Measurements from ENCODE around the gene TTC3. TPM values are rescaled to one million over a fixed set of nuclear protein-coding genes. Genes with fewer than 3 reads are reported as not detected.

Gene TTC3
- total and polyA plus RNA-seq, 2 of the 13 experiments (the other 11 are each of a cell fraction or from before 2014, with no cell fraction given), result 55.7 to 108 TPM

- TF ChIP-seq MYPOP (CRISPR knock-in tag; IDR thresholded peaks at IDR 0.05), result no peak
- no peak for TF ChIP-seq MIER2 (CRISPR knock-in tag; IDR thresholded peaks at IDR 0.05)
- no peak for TF ChIP-seq JDP2 (CRISPR knock-in tag; IDR thresholded peaks at IDR 0.05; ENCODE audit: borderline replicate concordance)
- TF ChIP-seq NR2F6 (IDR thresholded peaks at IDR 0.05), result 0 out of 2 replicates have a peak, but pooled peaks have one; percentile 19
- no peak for TF ChIP-seq NR2F6 (CRISPR knock-in tag; IDR thresholded peaks at IDR 0.05)
- TF ChIP-seq ZMYM4 (CRISPR knock-in tag; IDR thresholded peaks at IDR 0.05), result no peak
- no peak for TF ChIP-seq ZNF607 (CRISPR knock-in tag; IDR thresholded peaks at IDR 0.05; ENCODE audit: borderline replicate concordance)
- TF ChIP-seq ZNF615 (CRISPR knock-in tag; IDR thresholded peaks at IDR 0.05; ENCODE audit: borderline replicate concordance), result no peak
- 0 out of 2 replicates have a peak, but pooled peaks have one; percentile 36 for TF ChIP-seq HINFP (CRISPR knock-in tag; IDR thresholded peaks at IDR 0.05; ENCODE audit: low read depth)
- TF ChIP-seq ZNF296 (CRISPR knock-in tag; conservative IDR thresholded peaks at IDR 0.05), result no peak
- TF ChIP-seq ZMAT5 (CRISPR knock-in tag; IDR thresholded peaks at IDR 0.05; ENCODE audit: borderline replicate concordance, low read depth), result no peak
- TF ChIP-seq ZKSCAN8 (CRISPR knock-in tag; IDR thresholded peaks at IDR 0.05; ENCODE audit: borderline replicate concordance), result no peak
- TF ChIP-seq ZNF558 (CRISPR knock-in tag; IDR thresholded peaks at IDR 0.05; ENCODE audit: borderline replicate concordance), result no peak
- no peak for TF ChIP-seq KLF11 (CRISPR knock-in tag; IDR thresholded peaks at IDR 0.05)
- TF ChIP-seq ZSCAN31 (CRISPR knock-in tag; IDR thresholded peaks at IDR 0.05; ENCODE audit: low read depth), result no peak
- TF ChIP-seq JUNB (CRISPR knock-in tag; IDR thresholded peaks at IDR 0.05; ENCODE audit: borderline replicate concordance), result no peak
- TF ChIP-seq EEA1 (CRISPR knock-in tag; IDR thresholded peaks at IDR 0.05; ENCODE audit: borderline replicate concordance), result no peak
- TF ChIP-seq GABPB1 (CRISPR knock-in tag; IDR thresholded peaks at IDR 0.05), result no peak
- TF ChIP-seq KAT8 (CRISPR knock-in tag; IDR thresholded peaks at IDR 0.05), result 0 out of 2 replicates have a peak, but pooled peaks have one; percentile 18
- no peak for TF ChIP-seq ZNF614 (CRISPR knock-in tag; IDR thresholded peaks at IDR 0.05; ENCODE audit: borderline replicate concordance)
- no peak for TF ChIP-seq ZNF704 (CRISPR knock-in tag; IDR thresholded peaks at IDR 0.05; ENCODE audit: borderline replicate concordance)
- peak; percentile 62; the same call in 1 of the 2 replicates for TF ChIP-seq ZNF687 (CRISPR knock-in tag; IDR thresholded peaks at IDR 0.05)
- TF ChIP-seq MAFG (CRISPR knock-in tag; IDR thresholded peaks at IDR 0.05), result no peak
Observed at GRCh38 chr21:37207441-37208009, 134.5 kb downstream of the TTC3 start (continued).

Data from HepG2 (cell line).